Measurements from ENCODE around the gene DNM1L. TPM values are rescaled to one million over a fixed set of nuclear protein-coding genes. Genes with fewer than 3 reads are reported as not detected.
"Not testable (repeated sequence)": the region's sequence is repeated elsewhere in the genome, so short reads cannot be mapped to it uniquely, and the experiment has no call there.

DNM1L gene
- total RNA-seq, 2 experiments from 2014 or later: 60.7 to 60.9 TPM

GRCh38 chr12:32702473-32702872 is 23.4 kb downstream of the DNM1L start:
- H3K27me3 Mint-ChIP-seq: no peaks in the 10 kb centered on the region
- DNase-seq: no peak
- no peak overlapping the region for H3K4me3 Mint-ChIP-seq
- H3K27ac Mint-ChIP-seq: no peak overlapping the region
- H3K4me1 Mint-ChIP-seq: peaks cover 28% of the 10 kb centered on the region
- CTCF ChIA-PET: interaction anchor here (1.5 to 1.9 kb wide), 2 partner anchors 12 to 32 kb away, joined by 3 to 4 read pairs; no protein-coding TSS in a partner anchor
- H3K9me3 Mint-ChIP-seq: no peaks in the 10 kb centered on the region
- H3K36me3 Mint-ChIP-seq (ENCODE audit: low read depth): peaks cover 18% of the 10 kb centered on the region
- POLR2A ChIA-PET: no interaction called here

GRCh38 chr12:32702946-32703345 is 23.8 kb downstream of the DNM1L start:
- CTCF ChIA-PET: interaction anchor here (1.5 to 1.9 kb wide), 2 partner anchors 12 to 31 kb away, joined by 3 to 4 read pairs; no protein-coding TSS in a partner anchor
- DNase-seq: no peak
- Mint-ChIP-seq H3K4me1 (peaks cover 30% of the 10 kb centered on the region), H3K36me3 (ENCODE audit: low read depth) (peaks cover 16% of the 10 kb centered on the region), H3K27ac (no peak overlapping the region), H3K9me3 (no peaks in the 10 kb centered on the region), H3K27me3 (no peaks in the 10 kb centered on the region), H3K4me3 (no peak overlapping the region)
- POLR2A ChIA-PET: no interaction called here

- ChIA-PET POLR2A (no interaction called here), CTCF (interaction anchor here (0.7 kb wide), 1 partner anchor 17 kb away, joined by 3 read pairs; no protein-coding TSS in a partner anchor)
- Mint-ChIP-seq H3K36me3 (ENCODE audit: low read depth) (peaks cover 19% of the 10 kb centered on the region), H3K27me3 (no peaks in the 10 kb centered on the region), H3K27ac (no peak overlapping the region), H3K4me1 (peaks cover 24% of the 10 kb centered on the region), H3K9me3 (no peaks in the 10 kb centered on the region), H3K4me3 (no peak overlapping the region)
- no peak for DNase-seq
Observed at GRCh38 chr12:32705783-32706182, 26.7 kb downstream of the DNM1L start.

- H3K9me3 Mint-ChIP-seq: no peaks in the 10 kb centered on the region
- H3K36me3 Mint-ChIP-seq (ENCODE audit: low read depth): peaks cover 23% of the 10 kb centered on the region
- CTCF ChIA-PET: interaction anchor here (0.6 to 0.7 kb wide), 3 partner anchors 17 to 974 kb away, joined by 3 to 5 read pairs (median 3); no protein-coding TSS in a partner anchor
- no peak for DNase-seq
- H3K27ac Mint-ChIP-seq: no peak overlapping the region
- H3K4me3 Mint-ChIP-seq: no peak overlapping the region
- H3K27me3 Mint-ChIP-seq: no peaks in the 10 kb centered on the region
- POLR2A ChIA-PET: no interaction called here
- peaks cover 24% of the 10 kb centered on the region for H3K4me1 Mint-ChIP-seq
Observed at GRCh38 chr12:32706335-32707024, 27.4 kb downstream of the DNM1L start.

GRCh38 chr12:32708926-32709325 is 29.8 kb downstream of the DNM1L start:
- H3K27me3 Mint-ChIP-seq: no peaks in the 10 kb centered on the region
- H3K4me3 Mint-ChIP-seq: no peak overlapping the region
- CTCF ChIA-PET: no interaction called here
- H3K4me1 Mint-ChIP-seq: peaks cover 18% of the 10 kb centered on the region
- DNase-seq: no peak
- peaks cover 24% of the 10 kb centered on the region for H3K36me3 Mint-ChIP-seq (ENCODE audit: low read depth)
- POLR2A ChIA-PET: no interaction called here
- H3K9me3 Mint-ChIP-seq: no peaks in the 10 kb centered on the region
- H3K27ac Mint-ChIP-seq: no peak overlapping the region

GRCh38 chr12:32714772-32715171 is 35.7 kb downstream of the DNM1L start:
- H3K36me3 Mint-ChIP-seq (ENCODE audit: low read depth): peaks cover 26% of the 10 kb centered on the region
- POLR2A ChIA-PET: no interaction called here
- no peak for DNase-seq

GRCh38 chr12:32718926-32719325 is 39.8 kb downstream of the DNM1L start:
- H3K27me3 Mint-ChIP-seq: no peaks in the 10 kb centered on the region
- DNase-seq: no peak
- H3K4me1 Mint-ChIP-seq: no peaks in the 10 kb centered on the region
- no peak overlapping the region for H3K27ac Mint-ChIP-seq
- POLR2A ChIA-PET: interaction anchor here (0.7 kb wide), 1 partner anchor 22 kb away, joined by 5 read pairs; no protein-coding TSS in a partner anchor
- no peaks in the 10 kb centered on the region for H3K9me3 Mint-ChIP-seq
- H3K4me3 Mint-ChIP-seq: no peak overlapping the region
- CTCF ChIA-PET: no interaction called here
- peaks cover 23% of the 10 kb centered on the region for H3K36me3 Mint-ChIP-seq (ENCODE audit: low read depth)

More at GRCh38 chr12:32714772-32715171, 35.7 kb downstream of the DNM1L start:
- no peak overlapping the region for H3K27ac Mint-ChIP-seq
- H3K4me3 Mint-ChIP-seq: no peak overlapping the region
- no peaks in the 10 kb centered on the region for H3K9me3 Mint-ChIP-seq
- H3K27me3 Mint-ChIP-seq: no peaks in the 10 kb centered on the region
- CTCF ChIA-PET: interaction anchor here (0.7 to 1.5 kb wide), 2 partner anchors 12 to 228 kb away, joined by 3 to 4 read pairs; no protein-coding TSS in a partner anchor
- no peaks in the 10 kb centered on the region for H3K4me1 Mint-ChIP-seq

GRCh38 chr12:32725308-32725707 is 46.2 kb downstream of the DNM1L start:
- H3K27ac Mint-ChIP-seq, H3K4me3 Mint-ChIP-seq, DNase-seq, H3K4me1 Mint-ChIP-seq, H3K27me3 Mint-ChIP-seq, H3K9me3 Mint-ChIP-seq: not testable (repeated sequence)
- ChIA-PET CTCF (interaction anchor here (0.6 to 2.2 kb wide), 2 partner anchors 30 to 587 kb away, joined by 3 to 7 read pairs; partner anchors contain the start of gene YARS2), POLR2A (interaction anchor here (0.5 kb wide), 1 partner anchor 29 kb away, joined by 3 read pairs; no protein-coding TSS in a partner anchor)
- peaks cover 31% of the 10 kb centered on the region for H3K36me3 Mint-ChIP-seq (ENCODE audit: low read depth)

- no peak for DNase-seq
- ChIA-PET POLR2A (no interaction called here), CTCF (no interaction called here)
- Mint-ChIP-seq H3K27me3 (no peaks in the 10 kb centered on the region), H3K36me3 (ENCODE audit: low read depth) (peaks cover 31% of the 10 kb centered on the region), H3K27ac (no peak overlapping the region), H3K9me3 (no peaks in the 10 kb centered on the region), H3K4me3 (no peak overlapping the region), H3K4me1 (peaks cover 2% of the 10 kb centered on the region)
Observed at GRCh38 chr12:32726286-32726685, 47.2 kb downstream of the DNM1L start.

- CTCF ChIA-PET: no interaction called here
- Mint-ChIP-seq H3K36me3 (ENCODE audit: low read depth) (peaks cover 32% of the 10 kb centered on the region), H3K9me3 (no peaks in the 10 kb centered on the region), H3K27ac (no peak overlapping the region), H3K4me3 (no peak overlapping the region), H3K27me3 (no peaks in the 10 kb centered on the region), H3K4me1 (peaks cover 2% of the 10 kb centered on the region)
- POLR2A ChIA-PET: no interaction called here
- DNase-seq: no peak
Observed at GRCh38 chr12:32727237-32727636, 48.1 kb downstream of the DNM1L start.

GRCh38 chr12:32734952-32735351 is 55.9 kb downstream of the DNM1L start:
- Mint-ChIP-seq H3K9me3 (no peaks in the 10 kb centered on the region), H3K4me1 (peaks cover 2% of the 10 kb centered on the region), H3K4me3 (no peak overlapping the region), H3K27ac (no peak overlapping the region), H3K27me3 (no peaks in the 10 kb centered on the region), H3K36me3 (ENCODE audit: low read depth) (peaks cover 28% of the 10 kb centered on the region)
- no peak for DNase-seq
- CTCF ChIA-PET: interaction anchor here (1.1 to 1.2 kb wide), 2 partner anchors 20 to 32 kb away, joined by 3 read pairs; no protein-coding TSS in a partner anchor
- POLR2A ChIA-PET: interaction anchor here (0.7 kb wide), 1 partner anchor 22 kb away, joined by 3 read pairs; no protein-coding TSS in a partner anchor

GRCh38 chr12:32736445-32736844 is 57.3 kb downstream of the DNM1L start:
- POLR2A ChIA-PET: no interaction called here
- DNase-seq: no peak
- CTCF ChIA-PET: no interaction called here
- H3K36me3 Mint-ChIP-seq (ENCODE audit: low read depth): peaks cover 29% of the 10 kb centered on the region
- no peaks in the 10 kb centered on the region for H3K9me3 Mint-ChIP-seq
- H3K27me3 Mint-ChIP-seq: no peaks in the 10 kb centered on the region
- H3K4me1 Mint-ChIP-seq: peaks cover 2% of the 10 kb centered on the region
- no peak overlapping the region for H3K27ac Mint-ChIP-seq
- no peak overlapping the region for H3K4me3 Mint-ChIP-seq

- H3K4me3 Mint-ChIP-seq: no peak overlapping the region
- POLR2A ChIA-PET: no interaction called here
- peaks cover 37% of the 10 kb centered on the region for H3K36me3 Mint-ChIP-seq (ENCODE audit: low read depth)
- no peak for DNase-seq
- CTCF ChIA-PET: interaction anchor here (1.0 kb wide), 1 partner anchor 18 kb away, joined by 5 read pairs; the partner anchor contains the start of gene YARS2
- H3K27ac Mint-ChIP-seq: no peak overlapping the region
- H3K9me3 Mint-ChIP-seq: no peaks in the 10 kb centered on the region
- H3K27me3 Mint-ChIP-seq: no peaks in the 10 kb centered on the region
- H3K4me1 Mint-ChIP-seq: peaks cover 5% of the 10 kb centered on the region
Observed at GRCh38 chr12:32737715-32738114, 58.6 kb downstream of the DNM1L start.

Data from activated CD4-positive, alpha-beta T cell treated with anti-CD3 and anti-CD28 coated beads, Interleukin-2, amount 10 ng/mL, durations not matched to agents 7 days and 5 days (primary cell).